Glutamatergic neuron (in vitro differentiated cells): ENCODE data around the gene INVS. TPM values are rescaled to one million over a fixed set of nuclear protein-coding genes. Genes with fewer than 3 reads are reported as not detected.

Source experiments
- DNase-seq: peaks from one replicate; pipeline ENCODE4 v3.0.0; 2022
- H3K27ac Mint-ChIP-seq: one replicate; pipeline ENCODE4 v1.8.0; 2020; ENCODE audit warnings: mild to moderate bottlenecking, mixed read lengths, inconsistent platforms; ENCODE audit not compliant: unreplicated experiment
- H3K27me3 Mint-ChIP-seq: one replicate; pipeline ENCODE4 v1.8.0; 2020; ENCODE audit warnings: mild to moderate bottlenecking, moderate library complexity, mixed read lengths, inconsistent platforms; ENCODE audit not compliant: unreplicated experiment
- H3K36me3 Mint-ChIP-seq: one replicate; pipeline ENCODE4 v1.8.0; 2020; ENCODE audit warnings: mild to moderate bottlenecking, mixed read lengths, inconsistent platforms; ENCODE audit not compliant: unreplicated experiment
- H3K4me1 Mint-ChIP-seq: one replicate; pipeline ENCODE4 v1.8.0; 2020; ENCODE audit warnings: mild to moderate bottlenecking, low read depth, mixed read lengths, inconsistent platforms; ENCODE audit not compliant: unreplicated experiment
- H3K4me3 Mint-ChIP-seq: one replicate; pipeline ENCODE4 v1.8.0; 2020; ENCODE audit warnings: mild to moderate bottlenecking, mixed read lengths, inconsistent platforms; ENCODE audit not compliant: unreplicated experiment
- H3K9me3 Mint-ChIP-seq: one replicate; pipeline ENCODE4 v1.8.0; 2020; ENCODE audit warnings: mild to moderate bottlenecking, moderate library complexity, mixed read lengths, inconsistent platforms; ENCODE audit not compliant: unreplicated experiment
- total RNA-seq: library from RNA; stranded (reverse); fragmentation: NEBNext Ultra II Directional; extraction: Animal tissue kit (Norgen Biotek cat#: 25700); gene quantifications from one replicate; pipeline ENCODE4 v1.2.1, GENCODE V29; 2021; ENCODE audit not compliant: unreplicated experiment
- TF ChIP-seq, protein P1 (sequence below): fragments of 200-600 bp; sonication (generic); IDR thresholded peaks from one replicate; pipeline ENCODE4 v1.5.0; 2021; ENCODE audit not compliant: partially characterized antibody, unreplicated experiment

Gene INVS
- total RNA-seq, 1 donor from 2014 or later, result 33.4 TPM

GRCh38 chr9:100340224-100340623 lies 241.2 kb downstream of the INVS start:
- Mint-ChIP-seq H3K4me1 (peaks cover 2% of the 10 kb centered on the region), H3K27ac (no peak overlapping the region), H3K4me3 (no peak overlapping the region), H3K9me3 (no peaks in the 10 kb centered on the region), H3K27me3 (no peaks in the 10 kb centered on the region), H3K36me3 (no peaks in the 10 kb centered on the region)
- DNase-seq, result no peak
- TF ChIP-seq, protein P1, sequence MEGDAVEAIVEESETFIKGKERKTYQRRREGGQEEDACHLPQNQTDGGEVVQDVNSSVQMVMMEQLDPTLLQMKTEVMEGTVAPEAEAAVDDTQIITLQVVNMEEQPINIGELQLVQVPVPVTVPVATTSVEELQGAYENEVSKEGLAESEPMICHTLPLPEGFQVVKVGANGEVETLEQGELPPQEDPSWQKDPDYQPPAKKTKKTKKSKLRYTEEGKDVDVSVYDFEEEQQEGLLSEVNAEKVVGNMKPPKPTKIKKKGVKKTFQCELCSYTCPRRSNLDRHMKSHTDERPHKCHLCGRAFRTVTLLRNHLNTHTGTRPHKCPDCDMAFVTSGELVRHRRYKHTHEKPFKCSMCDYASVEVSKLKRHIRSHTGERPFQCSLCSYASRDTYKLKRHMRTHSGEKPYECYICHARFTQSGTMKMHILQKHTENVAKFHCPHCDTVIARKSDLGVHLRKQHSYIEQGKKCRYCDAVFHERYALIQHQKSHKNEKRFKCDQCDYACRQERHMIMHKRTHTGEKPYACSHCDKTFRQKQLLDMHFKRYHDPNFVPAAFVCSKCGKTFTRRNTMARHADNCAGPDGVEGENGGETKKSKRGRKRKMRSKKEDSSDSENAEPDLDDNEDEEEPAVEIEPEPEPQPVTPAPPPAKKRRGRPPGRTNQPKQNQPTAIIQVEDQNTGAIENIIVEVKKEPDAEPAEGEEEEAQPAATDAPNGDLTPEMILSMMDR, result no peak

GRCh38 chr9:100341889-100342288 lies 242.8 kb downstream of the INVS start:
- no peaks in the 10 kb centered on the region for H3K9me3 Mint-ChIP-seq
- DNase-seq, result no peak

DNA sequence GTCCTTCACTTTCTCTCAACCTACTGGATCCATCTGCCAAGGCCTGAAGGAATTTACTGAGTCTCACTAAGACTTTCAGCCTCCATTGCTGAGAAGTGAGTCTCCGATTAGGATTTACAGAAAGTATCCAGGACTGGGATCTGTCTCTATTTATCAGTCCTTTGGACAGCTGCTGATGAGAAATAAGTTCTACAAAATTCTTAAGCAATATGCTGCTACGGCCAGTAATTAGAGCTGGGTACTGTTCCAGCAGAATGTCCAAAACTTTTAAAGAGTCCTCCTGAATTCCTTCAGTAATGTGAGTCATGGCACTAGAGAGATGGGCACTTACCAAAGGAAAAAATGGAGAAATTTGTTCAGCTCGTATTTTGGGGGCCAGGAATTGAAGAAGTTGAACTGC lies 247.8 kb downstream of the INVS start:
- Mint-ChIP-seq H3K9me3 (peaks cover under 1% of the 10 kb centered on the region), H3K4me3 (no peak overlapping the region), H3K27me3 (no peaks in the 10 kb centered on the region), H3K4me1 (peaks cover 12% of the 10 kb centered on the region), H3K27ac (no peak overlapping the region), H3K36me3 (no peaks in the 10 kb centered on the region)
- DNase-seq, result no peak
- TF ChIP-seq, protein P1, result no peak

More at GRCh38 chr9:100341889-100342288, 242.8 kb downstream of the INVS start:
- Mint-ChIP-seq H3K4me3 (no peak overlapping the region), H3K27me3 (no peaks in the 10 kb centered on the region), H3K27ac (no peak overlapping the region), H3K36me3 (no peaks in the 10 kb centered on the region), H3K4me1 (peaks cover 2% of the 10 kb centered on the region)
- TF ChIP-seq, protein P1, result no peak

DNA sequence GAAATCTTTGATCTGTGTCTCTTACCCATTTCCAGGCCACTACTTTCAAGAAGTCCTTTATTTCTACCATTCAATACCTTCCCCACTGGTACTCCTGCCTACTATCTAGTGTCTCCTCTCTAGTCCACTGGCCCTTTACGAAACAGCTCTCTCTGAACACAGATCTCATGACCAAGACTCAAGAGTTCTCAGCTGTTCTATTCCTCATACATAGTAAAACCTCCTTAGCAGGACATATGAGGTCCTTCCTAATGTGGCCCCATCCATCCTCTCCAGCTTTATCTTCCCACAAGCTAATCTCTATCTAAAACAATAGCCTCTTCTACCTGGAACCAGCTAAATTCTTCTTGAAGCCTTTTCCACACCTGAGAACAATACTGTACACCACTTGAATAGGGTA lies 251.1 kb downstream of the INVS start:
- peaks cover 6% of the 10 kb centered on the region for H3K9me3 Mint-ChIP-seq
- no peak overlapping the region for H3K27ac Mint-ChIP-seq
- TF ChIP-seq, protein P1, result no peak
- no peak for DNase-seq
- peaks cover 2% of the 10 kb centered on the region for H3K27me3 Mint-ChIP-seq
- no peak overlapping the region for H3K4me3 Mint-ChIP-seq
- peaks cover 15% of the 10 kb centered on the region for H3K4me1 Mint-ChIP-seq
- H3K36me3 Mint-ChIP-seq, result peaks cover 7% of the 10 kb centered on the region

Other genes starting within 250 kb of the INVS start
- gene STX17, start 192.6 kb upstream of the INVS start, total RNA-seq, result 14.1 TPM
- 19.3 TPM for gene ERP44, start 243 bp upstream of the INVS start, total RNA-seq